GM12878 (cell line): ENCODE results near the gene MBOAT2. TPM values are rescaled to one million over a fixed set of nuclear protein-coding genes. Genes with fewer than 3 reads are reported as not detected.

Experiments used
- ATAC-seq: fragments of 200-7000 bp; cut with Tn5 transposase; 3 replicates; pipeline ENCODE4 v1.9.1; 2020; ENCODE audit warnings: mild to moderate bottlenecking, moderate library complexity
- BruUV-seq: library from RNA; stranded (reverse); fragments of 400-500 nt; replicated peaks from 2 replicates; lab custom pipeline; 2021; lab: Mats Ljungman, UMichigan
- CTCF ChIA-PET: fragments of 300-600 bp; sonication (Branson Sonifier 250); formaldehyde crosslinking; extraction: SDS; loops from one replicate; lab custom pipeline; 2021; ENCODE audit warnings: inconsistent platforms; lab: Yijun Ruan, JAX
- POLR2A ChIA-PET: fragments of 350-600 bp; formaldehyde crosslinking; extraction: SDS; loops from one replicate; lab custom pipeline; 2021; ENCODE audit warnings: inconsistent platforms; lab: Charles Lee
- RAD21 ChIA-PET: fragments of 300-600 bp; sonication (Branson Sonifier 250); formaldehyde crosslinking; loops from one replicate; lab custom pipeline; 2023; ENCODE audit warnings: antibody characterized with exemption; ENCODE audit not compliant: unreplicated experiment; lab: Charles Lee
- SMC1A ChIA-PET: fragments of 300-600 bp; sonication (Branson Sonifier 250); formaldehyde crosslinking; loops from one replicate; lab custom pipeline; 2023; ENCODE audit not compliant: unreplicated experiment, uncharacterized antibody; lab: Charles Lee
- DNase-seq: peaks from one replicate; pipeline ENCODE4 v3.0.0-alpha.2; 2011; ENCODE audit warnings: low read depth, low spot score
- FAIRE-seq: peaks from 3 replicates; lab custom pipeline; 2011; peaks lifted over from hg19 to GRCh38; lab: Jason Lieb, UNC
- H2AFZ ChIP-seq: 2 replicates; pipeline ENCODE4 v1.6.0; 2011; ENCODE audit warnings: low read depth, low read length, control low read depth; ENCODE audit not compliant: control insufficient read depth
- H3K27ac ChIP-seq: 2 replicates; pipeline ENCODE4 v1.5.1; 2011; ENCODE audit warnings: control low read depth; ENCODE audit not compliant: control insufficient read depth, insufficient read depth
- H3K27me3 ChIP-seq, 2 experiments: replicated peaks in 1 of 2; 2 replicates each; pipeline versions ENCODE4 v1.6.0 to v1.6.1; 2011; ENCODE audit warnings: low read length in 1 of 2; ENCODE audit not compliant: control insufficient read depth in 2 of 2, insufficient read depth in 2 of 2
- H3K36me3 ChIP-seq, 2 experiments: 2 replicates each; pipeline ENCODE4 v1.5.1; 2011; ENCODE audit warnings: low read length in 1 of 2; ENCODE audit not compliant: control insufficient read depth in 2 of 2, insufficient read depth in 2 of 2
- H3K4me1 ChIP-seq: 2 replicates; pipeline ENCODE4 v1.6.1; 2011; ENCODE audit warnings: mild to moderate bottlenecking, low read length, moderate library complexity, mixed read lengths; ENCODE audit not compliant: control insufficient read depth, insufficient read depth
- H3K4me2 ChIP-seq: 2 replicates; pipeline ENCODE4 v1.6.0; 2011; ENCODE audit warnings: control low read depth; ENCODE audit not compliant: control insufficient read depth, insufficient read depth
- H3K4me3 ChIP-seq: fragments of 200-600 bp; sonication (generic); 2 replicates; pipeline ENCODE4 v1.5.1; 2016
- H3K79me2 ChIP-seq: 2 replicates; pipeline ENCODE4 v1.6.0; 2011; ENCODE audit warnings: low read length; ENCODE audit not compliant: control insufficient read depth, insufficient read depth
- H3K9ac ChIP-seq: 2 replicates; pipeline ENCODE4 v1.8.0; 2011; ENCODE audit warnings: low read length, control low read depth, mixed read lengths; ENCODE audit not compliant: control insufficient read depth, insufficient read depth
- H3K9me3 ChIP-seq: replicated peaks from 3 replicates; pipeline ENCODE4 v1.5.1; 2011; ENCODE audit warnings: mild to moderate bottlenecking, low read length; ENCODE audit not compliant: control insufficient read depth, insufficient read depth
- H4K20me1 ChIP-seq: 2 replicates; pipeline ENCODE4 v1.6.0; 2011; ENCODE audit not compliant: control insufficient read depth, insufficient read depth
- BCL11A ChIP-seq: IDR thresholded peaks from 2 replicates; pipeline ENCODE4 v1.6.1; 2011; ENCODE audit warnings: low read depth, low read length
- BCL3 ChIP-seq: IDR thresholded peaks from 2 replicates; pipeline ENCODE4 v1.6.1; 2011; ENCODE audit warnings: borderline replicate concordance, low read depth, mild to moderate bottlenecking, moderate library complexity, low read length; ENCODE audit not compliant: insufficient read depth, poor library complexity, severe bottlenecking
- CEBPB ChIP-seq, 2 experiments: fragments of 150-350 bp in 1 of 2; IDR thresholded peaks; 2 replicates each; pipeline ENCODE4 v1.6.1; 2012 to 2014; ENCODE audit warnings: low read depth in 2 of 2, low read length in 2 of 2, borderline replicate concordance in 1 of 2, inconsistent platforms in 1 of 2
- CHD2 ChIP-seq: IDR thresholded peaks from 2 replicates; pipeline ENCODE4 v1.6.1; 2011; ENCODE audit warnings: low read depth, low read length, improper control_type of control experiment, borderline replicate concordance
- IRF4 ChIP-seq: IDR thresholded peaks from 2 replicates; pipeline ENCODE4 v1.6.1; 2011; ENCODE audit warnings: low read depth, low read length
- IRF5 ChIP-seq: fragments of 450-650 bp; IDR thresholded peaks from 2 replicates; pipeline ENCODE4 v1.6.1; 2017; ENCODE audit warnings: borderline replicate concordance
- JUNB ChIP-seq: IDR thresholded peaks from 2 replicates; pipeline ENCODE4 v1.6.1; 2016; ENCODE audit warnings: antibody characterized with exemption, mild to moderate bottlenecking
- MLLT1 ChIP-seq: fragments of 450-650 bp; IDR thresholded peaks from 2 replicates; pipeline ENCODE4 v1.6.1; 2016; ENCODE audit warnings: mild to moderate bottlenecking
- RAD21 ChIP-seq: IDR thresholded peaks from 2 replicates; pipeline ENCODE4 v1.6.1; 2011; ENCODE audit warnings: mild to moderate bottlenecking, low read depth, low read length, moderate library complexity; ENCODE audit not compliant: insufficient read depth
- SKIL ChIP-seq: fragments of 450-650 bp; IDR thresholded peaks from 2 replicates; pipeline ENCODE4 v1.6.1; 2017; ENCODE audit warnings: mild to moderate bottlenecking, low read depth, inconsistent platforms; ENCODE audit not compliant: poor library complexity, severe bottlenecking
- STAT3 ChIP-seq: IDR thresholded peaks from 2 replicates; pipeline ENCODE4 v1.6.1; 2011; ENCODE audit warnings: low read depth, low read length, improper control_type of control experiment
- USF1 ChIP-seq: IDR thresholded peaks from 2 replicates; pipeline ENCODE4 v1.6.1; 2011; ENCODE audit warnings: borderline replicate concordance, low read depth, mild to moderate bottlenecking, moderate library complexity, mixed read lengths, low read length; ENCODE audit not compliant: insufficient read depth; ENCODE audit errors: extremely low read length
- USF2 ChIP-seq: IDR thresholded peaks from 2 replicates; pipeline ENCODE4 v1.6.1; 2011; ENCODE audit warnings: low read depth, low read length, improper control_type of control experiment, borderline replicate concordance
- YY1 ChIP-seq: IDR thresholded peaks from 2 replicates; pipeline ENCODE4 v1.6.1; 2011; ENCODE audit warnings: low read depth, mild to moderate bottlenecking, low read length
- WGBS: methylation state at CpG from one replicate; pipeline ENCODE4 v1.1.6; 2016; ENCODE audit warnings: low lambda C conversion rate; ENCODE audit not compliant: insufficient replicate concordance, insufficient coverage; ENCODE audit errors: missing lambda C conversion rate; 5-methylcytosine and 5-hydroxymethylcytosine counted together
- in situ Hi-C: fragments of 300-500 bp; cut with MboI; formaldehyde crosslinking; loops from 9 replicates; pipeline ENCODE4 v1.14.3; 2018; ENCODE audit warnings: mixed read lengths
- intact Hi-C: fragments of 100-400 bp; cut with micrococcal nuclease; formaldehyde crosslinking; loops from one replicate; pipeline ENCODE4 v1.14.2; 2022; ENCODE audit not compliant: unreplicated experiment
- polyA plus RNA-seq, 11 experiments: library from polyadenylated mRNA; depleted of rRNA in 4 of 11; unstranded in 6 of 11; stranded (reverse) in 5 of 11; fragments of >200 nt; fragmentation: Nextera tagmentation in 4 of 11; fragmentation: Illumina TruSeq in 1 of 11; extraction: Ambion mirVana in 4 of 11; extraction: Trizol in 1 of 11; gene quantifications; 1 replicate in 1 of 11; 2 replicates in 10 of 11; pipeline versions ENCODE4 v1.2.1 to v1.2.3, GENCODE V29; 2011 to 2016; ENCODE audit warnings: inconsistent platforms in 2 of 11, missing spikeins in 2 of 11, low read depth in 1 of 11
- total RNA-seq, 4 experiments: library from RNA; depleted of rRNA in 3 of 4; stranded (reverse); fragments of >200 nt in 3 of 4; fragmentation: Illumina TruSeq in 1 of 4; extraction: Trizol in 1 of 4; gene quantifications; 2 replicates each; pipeline versions ENCODE4 v1.2.1 to v1.2.3, GENCODE V29; 2013 to 2021

The MBOAT2 gene
- total and polyA plus RNA-seq, 10 of the 15 experiments (the other 5 are each of a cell fraction or from before 2014, with no cell fraction given) = 0.08 to 40.6 (median 1.8) TPM

- ChIA-PET RAD21 (no interaction called here), CTCF (no interaction called here), SMC1A (no interaction called here), POLR2A (no interaction called here)
- Histone ChIP-seq H3K27ac (no peak overlapping the region), H3K36me3 (peaks cover 0 to 10% of the 10 kb centered on the region in 2 experiments; a peak in 3 of 4 replicates), H4K20me1 (no peaks in the 10 kb centered on the region), H2AFZ (no peak overlapping the region), H3K4me1 (no peaks in the 10 kb centered on the region), H3K27me3 (no peaks in the 10 kb centered on the region), H3K9ac (no peak overlapping the region), H3K4me3 (no peak overlapping the region), H3K4me2 (no peak overlapping the region), H3K79me2 (no peaks in the 10 kb centered on the region), H3K9me3 (peaks cover 17% of the 10 kb centered on the region; the same call in 2 of the 3 replicates)
- 79% methylated on average over 3 of the region's 3 CpGs for WGBS
- FAIRE-seq = no peak
- intact Hi-C loops (no loop called here), in situ Hi-C loops (no loop called here)
- no peak for ATAC-seq
- no peak for DNase-seq
- no TSS peak for BruUV-seq
- TF ChIP-seq BCL3 = no peak
- no peak for TF ChIP-seq RAD21
- TF ChIP-seq CHD2 = no peak
- no peak for TF ChIP-seq CEBPB (IDR thresholded peaks at IDR 0.05; ENCODE audit: borderline replicate concordance in 1 of 2, low read depth in 2 of 2, low read length in 2 of 2)
- TF ChIP-seq SKIL = no peak
- TF ChIP-seq USF1 = no peak
- no peak for TF ChIP-seq USF2
- TF ChIP-seq YY1 = no peak
- TF ChIP-seq IRF4 = no peak
- no peak for TF ChIP-seq IRF5
- no peak for TF ChIP-seq BCL11A
- TF ChIP-seq MLLT1 = no peak
- no peak for TF ChIP-seq JUNB
- no peak for TF ChIP-seq STAT3
These were observed 48.5 kb downstream of the MBOAT2 start for GRCh38 chr2:8954990-8955389.
